Right lobe of liver (tissue), 6 donors: ENCODE data around the gene SLC1A3. TPM values are rescaled to one million over a fixed set of nuclear protein-coding genes. Genes with fewer than 3 reads are reported as not detected.

Source experiments
- ATAC-seq, 4 donors: fragments of 200-7000 bp; cut with Tn5 transposase; one replicate each; pipeline ENCODE4 v1.9.1; 2020; ENCODE audit warnings: mild to moderate bottlenecking in 4 of 4, moderate library complexity in 4 of 4
- DNase-seq, 3 donors: peaks; one replicate each; pipeline ENCODE4 v3.0.0-alpha.2; 2020
- H3K27ac ChIP-seq, 3 donors: fragments of 200-600 bp; one replicate each; pipeline ENCODE4 v1.8.0; 2022
- H3K27me3 ChIP-seq, 2 donors: fragments of 200-600 bp; one replicate each; pipeline ENCODE4 v1.8.0; 2022
- H3K36me3 ChIP-seq, 4 donors: fragments of 200-600 bp; sonication (generic) in 1 of 4; one replicate each; pipeline versions ENCODE4 v1.5.1 to v1.8.0; 2017 to 2022; ENCODE audit warnings: control low read depth in 1 of 4
- H3K4me1 ChIP-seq, 4 donors: fragments of 200-600 bp; sonication (generic) in 1 of 4; one replicate each; pipeline versions ENCODE4 v1.5.1 to v1.8.0; 2017 to 2022; ENCODE audit warnings: control low read depth in 1 of 4
- H3K4me3 ChIP-seq, 3 donors: fragments of 200-600 bp; one replicate each; pipeline ENCODE4 v1.8.0; 2022
- H3K9me3 ChIP-seq, 4 donors: fragments of 200-600 bp; sonication (generic) in 1 of 4; one replicate each; pipeline versions ENCODE4 v1.5.1 to v1.8.0; 2017 to 2022; ENCODE audit warnings: control low read depth in 1 of 4
- CTCF ChIP-seq, 4 donors: fragments of 200-600 bp in 3 of 4; fragments of 450-650 bp in 1 of 4; IDR thresholded peaks; one replicate each; pipeline versions ENCODE4 v1.5.1 to v1.8.0; 2016 to 2022; ENCODE audit warnings: antibody characterized with exemption in 4 of 4, mild to moderate bottlenecking in 2 of 4
- POLR2A ChIP-seq: fragments of 450-650 bp; IDR thresholded peaks from one replicate; pipeline ENCODE4 v1.6.1; 2017; ENCODE audit warnings: antibody characterized with exemption, mild to moderate bottlenecking
- WGBS: methylation state at CpG from one replicate; pipeline ENCODE4 v1.1.6; 2018; ENCODE audit warnings: low coverage, low lambda C conversion rate; ENCODE audit not compliant: insufficient coverage; ENCODE audit errors: missing lambda C conversion rate; 5-methylcytosine and 5-hydroxymethylcytosine counted together
- intact Hi-C, 2 donors: fragments of 100-400 bp; cut with DNase I; formaldehyde crosslinking; loops; one replicate each; pipeline versions ENCODE4 v1.11.2 to v1.14.1; 2022
- total RNA-seq, 6 experiments: library from RNA; depleted of rRNA in 2 of 6; stranded (reverse); fragments of >200 nt in 2 of 6; fragmentation: NEBNext Ultra II Directional in 3 of 6; extraction: Animal tissue kit (Norgen Biotek cat#: 25700) in 3 of 6; gene quantifications; one replicate each; pipeline versions ENCODE4 v1.1.0 to v1.2.4, GENCODE V29; 2016 to 2023
- donor health status: DM: no; HTN: yes; CAD: no.
- donor health status: DM: no; HTN: no; CAD: no.
- donor health status: DM: no; HTN: no; CAD: no.
- donor health status: DM: no; HTN: yes; CAD: no.
- donor health status: DM: no; HTN: yes; CAD: no.

SLC1A3 gene
- total RNA-seq, 6 experiments from 2014 or later = 4.7 to 15.1 (median 6.1) TPM

- Histone ChIP-seq H3K4me3 (no peak overlapping the region), H3K9me3 (no peaks in the 10 kb centered on the region), H3K27ac (no peak overlapping the region), H3K27me3 (peaks cover 0 to 4% of the 10 kb centered on the region in 2 donors), H3K36me3 (no peaks in the 10 kb centered on the region), H3K4me1 (no peaks in the 10 kb centered on the region)
- 50% methylated on average over 4 of the region's 5 CpGs for WGBS
- ATAC-seq (no peak), DNase-seq (no peak)
- TF ChIP-seq CTCF (IDR thresholded peaks at IDR 0.05) (no peak), POLR2A (no peak)
- intact Hi-C loops = no loop called here
These were observed 3.6 kb upstream of the SLC1A3 start for GRCh38 chr5:36602704-36603321.

GRCh38 chr5:36605241-36605640 lies 1.2 kb upstream of the SLC1A3 start:
- H3K27me3 ChIP-seq = peaks cover 0 to 4% of the 10 kb centered on the region in 2 donors

DNA sequence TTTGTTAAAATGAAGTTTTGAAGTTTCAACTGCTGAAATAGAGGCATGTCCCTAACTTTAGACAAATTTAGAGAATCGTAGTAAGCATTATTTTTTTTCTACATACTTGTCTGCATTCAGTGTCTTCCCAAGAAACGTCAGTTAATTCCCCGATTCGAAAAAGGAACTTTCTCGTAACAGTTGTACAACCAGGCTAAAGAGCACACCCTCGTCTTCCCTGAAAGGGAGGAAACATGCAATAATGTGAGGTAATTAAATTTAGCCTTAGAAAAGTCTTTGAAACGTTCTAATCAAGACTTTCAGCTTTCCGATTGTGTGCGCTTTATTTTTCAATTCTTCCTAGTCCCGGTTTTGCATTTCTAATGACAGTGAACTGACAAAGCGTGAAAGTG lies 374 bp upstream of the SLC1A3 start:
- peak overlapping the region in 1 of 3 donors; percentile 20 for H3K27ac ChIP-seq
- H3K4me1 ChIP-seq = no peaks in the 10 kb centered on the region
- H3K36me3 ChIP-seq = no peaks in the 10 kb centered on the region
- H3K4me3 ChIP-seq = peak overlapping the region; percentile 38 to 43 (median 41)
- DNase-seq (no peak), ATAC-seq (peak in 3 of 4 donors; percentile 25 to 34 (median 26))
- intact Hi-C loops = no loop called here
- WGBS = 13% methylated on average over 11 of the region's 11 CpGs
- peaks cover 0 to 4% of the 10 kb centered on the region in 2 donors for H3K27me3 ChIP-seq
- no peaks in the 10 kb centered on the region for H3K9me3 ChIP-seq
- TF ChIP-seq POLR2A (no peak), CTCF (IDR thresholded peaks at IDR 0.05) (no peak)

More at GRCh38 chr5:36605241-36605640, 1.2 kb upstream of the SLC1A3 start:
- Histone ChIP-seq H3K4me3 (no peak overlapping the region), H3K4me1 (no peaks in the 10 kb centered on the region), H3K9me3 (no peaks in the 10 kb centered on the region), H3K36me3 (no peaks in the 10 kb centered on the region), H3K27ac (no peak overlapping the region)
- ATAC-seq = no peak
- no peak for DNase-seq
- TF ChIP-seq POLR2A = no peak
- TF ChIP-seq CTCF (IDR thresholded peaks at IDR 0.05) = no peak
- intact Hi-C loops = no loop called here

DNA sequence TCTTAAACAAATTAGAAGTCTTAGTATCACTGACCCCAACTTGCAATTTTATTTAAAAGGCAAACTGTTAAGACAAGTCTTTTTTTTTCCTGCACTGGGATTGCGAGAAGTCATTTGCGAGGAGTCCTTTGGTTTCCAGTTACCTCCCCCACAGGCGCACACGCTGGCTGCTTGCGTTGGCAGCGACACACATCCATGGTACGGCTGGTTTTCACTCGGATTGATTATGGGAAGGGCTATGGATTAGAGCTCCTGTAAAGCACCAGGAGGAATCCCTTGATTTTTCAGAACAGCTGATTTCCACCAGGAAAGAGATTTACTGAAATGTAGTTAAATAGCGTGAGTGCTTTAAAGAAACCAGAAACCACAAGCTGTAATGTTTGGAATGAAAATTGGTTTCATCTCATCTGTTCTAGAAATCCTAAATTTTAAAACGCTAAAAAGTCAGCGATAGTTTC lies 737 bp downstream of the SLC1A3 start:
- H3K9me3 ChIP-seq = no peaks in the 10 kb centered on the region
- no peaks in the 10 kb centered on the region for H3K36me3 ChIP-seq
- ATAC-seq = peak; percentile 58 to 72 (median 62)
- intact Hi-C loops = no loop called here
- H3K27me3 ChIP-seq = peaks cover 0 to 4% of the 10 kb centered on the region in 2 donors
- TF ChIP-seq CTCF (IDR thresholded peaks at IDR 0.05) = no peak
- no peak for TF ChIP-seq POLR2A
- peak overlapping the region; percentile 38 to 43 (median 41) for H3K4me3 ChIP-seq
- H3K27ac ChIP-seq = no peak overlapping the region
- peak in 1 of 3 donors; percentile 38 for DNase-seq
- no peaks in the 10 kb centered on the region for H3K4me1 ChIP-seq
- 3% methylated on average over 11 of the region's 11 CpGs for WGBS
